Smooth muscle cell (in vitro differentiated cells): ENCODE results near the gene NAPSA. TPM values are rescaled to one million over a fixed set of nuclear protein-coding genes. Genes with fewer than 3 reads are reported as not detected.

Source experiments
- DNase-seq: peaks from one replicate; lab custom pipeline; 2025; ENCODE audit not compliant: unreplicated experiment; lab: John Stamatoyannopoulos, UW
- H2AFZ ChIP-seq: fragments of 200-600 bp; sonication (generic); 2 replicates; pipeline ENCODE4 v1.6.0; 2016; ENCODE audit warnings: antibody characterized with exemption, low read depth, mild to moderate bottlenecking
- H3F3A ChIP-seq: fragments of 200-600 bp; sonication (generic); 2 replicates; pipeline ENCODE4 v1.6.0; 2017; ENCODE audit warnings: antibody characterized with exemption, low read depth
- H3K27ac ChIP-seq: fragments of 200-600 bp; sonication (generic); 2 replicates; pipeline ENCODE4 v1.5.1; 2016; ENCODE audit warnings: low read depth, mild to moderate bottlenecking
- H3K27me3 ChIP-seq: fragments of 200-600 bp; sonication (generic); 2 replicates; pipeline ENCODE4 v1.6.1; 2016; ENCODE audit warnings: low read depth, mild to moderate bottlenecking
- H3K36me3 ChIP-seq: fragments of 200-600 bp; sonication (generic); 2 replicates; pipeline ENCODE4 v1.5.1; 2016; ENCODE audit warnings: low read depth
- H3K4me1 ChIP-seq: fragments of 200-600 bp; sonication (generic); 2 replicates; pipeline ENCODE4 v1.5.1; 2016; ENCODE audit warnings: low read depth
- H3K4me2 ChIP-seq: fragments of 200-600 bp; sonication (generic); 2 replicates; pipeline ENCODE4 v1.6.0; 2016; ENCODE audit warnings: mild to moderate bottlenecking
- H3K4me3 ChIP-seq: fragments of 200-600 bp; sonication (generic); 2 replicates; pipeline ENCODE4 v1.5.1; 2016; ENCODE audit warnings: mild to moderate bottlenecking
- H3K79me2 ChIP-seq: fragments of 200-600 bp; sonication (generic); 2 replicates; pipeline ENCODE4 v1.6.0; 2016; ENCODE audit warnings: low read depth, mild to moderate bottlenecking
- H3K9ac ChIP-seq: fragments of 200-600 bp; sonication (generic); 2 replicates; pipeline ENCODE4 v1.6.0; 2016; ENCODE audit warnings: low read depth
- H3K9me3 ChIP-seq: fragments of 200-600 bp; sonication (generic); replicated peaks from 2 replicates; pipeline ENCODE4 v1.5.1; 2016; ENCODE audit warnings: low read depth
- H4K20me1 ChIP-seq: fragments of 200-600 bp; sonication (generic); 2 replicates; pipeline ENCODE4 v1.6.0; 2016; ENCODE audit warnings: low read depth
- CTCF ChIP-seq: fragments of 200-600 bp; sonication (generic); IDR thresholded peaks from 2 replicates; pipeline ENCODE4 v1.5.1; 2017; ENCODE audit warnings: borderline replicate concordance, mild to moderate bottlenecking, antibody characterized with exemption; ENCODE audit not compliant: insufficient read depth, poor library complexity, severe bottlenecking
- WGBS: methylation state at CpG from one replicate; pipeline ENCODE4 v1.1.7; 2016; ENCODE audit warnings: low lambda C conversion rate; 5-methylcytosine and 5-hydroxymethylcytosine counted together
- polyA plus RNA-seq: library from polyadenylated mRNA; unstranded; fragments of >200 nt; fragmentation: Nextera tagmentation; extraction: Ambion mirVana; gene quantifications from 2 replicates; pipeline ENCODE4 v1.2.1, GENCODE V29; 2016
- total RNA-seq: library from RNA; depleted of rRNA; stranded (reverse); fragments of >200 nt; gene quantifications from 2 replicates; pipeline ENCODE4 v1.2.3, GENCODE V29; 2014

Gene NAPSA
- total and polyA plus RNA-seq, 2 experiments from 2014 or later: 0.27 to 0.65 TPM

DNA sequence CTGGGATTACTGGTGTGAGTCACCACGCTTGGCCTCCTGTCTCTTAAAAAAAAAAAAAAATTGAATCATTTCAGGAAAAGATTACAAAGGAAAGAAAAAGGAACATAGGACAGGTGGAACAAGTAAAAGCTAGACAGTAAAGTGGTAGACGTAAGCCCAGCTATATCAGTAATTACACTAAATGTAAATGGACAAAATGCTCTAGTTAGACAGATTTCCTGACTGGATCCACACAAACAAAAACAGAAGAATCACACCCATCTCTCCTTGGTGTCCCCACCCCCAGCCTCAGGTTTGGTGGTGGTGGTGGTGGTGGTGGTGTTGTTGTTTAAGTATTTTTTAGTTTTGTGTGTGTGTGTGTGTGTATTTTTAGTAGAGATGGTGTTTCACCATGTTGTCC, 47.0 kb upstream of the NAPSA start:
- Histone ChIP-seq H3K9me3 (no peaks in the 10 kb centered on the region), H3K27ac (no peak overlapping the region), H3K4me3 (no peak overlapping the region), H3K9ac (no peak overlapping the region), H3F3A (no peaks in the 10 kb centered on the region), H3K4me1 (no peaks in the 10 kb centered on the region), H3K4me2 (no peak overlapping the region), H3K27me3 (no peaks in the 10 kb centered on the region), H3K36me3 (no peaks in the 10 kb centered on the region), H2AFZ (no peak overlapping the region), H3K79me2 (no peaks in the 10 kb centered on the region), H4K20me1 (no peaks in the 10 kb centered on the region)
- no peak for TF ChIP-seq CTCF
- DNase-seq: no peak
- 87% methylated on average over 2 of the region's 2 CpGs for WGBS

DNA sequence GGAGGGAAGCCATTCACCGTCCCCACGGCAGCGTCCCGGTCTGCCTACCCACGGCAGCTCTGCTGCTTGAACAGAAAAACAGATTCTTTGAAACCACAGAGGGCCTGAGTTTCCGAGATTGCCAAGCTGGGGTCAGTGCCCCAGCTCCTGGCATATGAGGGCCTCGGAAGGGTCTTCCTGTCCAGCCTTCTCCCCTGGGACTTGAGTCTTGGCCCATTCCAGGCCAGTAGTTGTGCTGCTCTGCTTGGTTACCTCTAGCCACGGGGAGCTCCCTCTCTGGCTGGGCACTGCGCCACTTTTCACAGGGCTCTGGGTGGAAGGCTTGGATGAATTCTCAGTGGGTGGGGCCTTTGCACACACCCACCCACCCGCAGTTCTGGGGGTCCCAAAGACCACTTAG, 44.7 kb upstream of the NAPSA start:
- 99% methylated on average over 10 of the region's 10 CpGs for WGBS
- no peak for DNase-seq
- no peaks in the 10 kb centered on the region for H4K20me1 ChIP-seq
- H3K9me3 ChIP-seq: no peaks in the 10 kb centered on the region
- H3K4me2 ChIP-seq: no peak overlapping the region
- no peak overlapping the region for H2AFZ ChIP-seq
- H3K4me1 ChIP-seq: no peaks in the 10 kb centered on the region
- H3K4me3 ChIP-seq: no peak overlapping the region
- H3K27ac ChIP-seq: no peak overlapping the region
- no peak for TF ChIP-seq CTCF
- H3K9ac ChIP-seq: no peak overlapping the region
- no peaks in the 10 kb centered on the region for H3F3A ChIP-seq
- H3K36me3 ChIP-seq: no peaks in the 10 kb centered on the region
- H3K79me2 ChIP-seq: no peaks in the 10 kb centered on the region
- H3K27me3 ChIP-seq: no peaks in the 10 kb centered on the region

DNA sequence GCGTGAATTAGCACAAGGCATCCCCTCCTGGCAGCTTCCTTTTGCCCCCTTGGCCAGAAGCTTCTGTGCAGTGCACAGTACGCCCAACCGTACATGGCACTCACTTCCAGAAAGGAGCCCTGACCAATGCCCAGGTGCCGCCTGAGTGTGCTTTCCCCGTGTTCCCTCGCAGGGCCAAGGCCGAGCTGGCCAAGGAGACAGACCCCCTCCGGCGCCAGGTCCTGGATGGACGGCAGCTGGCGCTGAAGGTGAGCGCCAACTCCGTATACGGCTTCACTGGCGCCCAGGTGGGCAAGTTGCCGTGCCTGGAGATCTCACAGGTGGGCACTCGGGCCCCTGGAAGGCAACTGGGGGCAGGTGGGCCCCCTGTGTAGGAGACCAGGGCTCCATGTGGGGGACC, 43.9 kb upstream of the NAPSA start:
- DNase-seq: no peak
- Histone ChIP-seq H3K4me1 (no peaks in the 10 kb centered on the region), H4K20me1 (no peaks in the 10 kb centered on the region), H3K79me2 (no peaks in the 10 kb centered on the region), H3K27ac (no peak overlapping the region), H2AFZ (no peak overlapping the region), H3K4me3 (no peak overlapping the region), H3K9me3 (no peaks in the 10 kb centered on the region), H3F3A (no peaks in the 10 kb centered on the region), H3K27me3 (no peaks in the 10 kb centered on the region), H3K9ac (no peak overlapping the region), H3K4me2 (no peak overlapping the region), H3K36me3 (no peaks in the 10 kb centered on the region)
- no peak for TF ChIP-seq CTCF
- 94% methylated on average over 17 of the region's 17 CpGs for WGBS

DNA sequence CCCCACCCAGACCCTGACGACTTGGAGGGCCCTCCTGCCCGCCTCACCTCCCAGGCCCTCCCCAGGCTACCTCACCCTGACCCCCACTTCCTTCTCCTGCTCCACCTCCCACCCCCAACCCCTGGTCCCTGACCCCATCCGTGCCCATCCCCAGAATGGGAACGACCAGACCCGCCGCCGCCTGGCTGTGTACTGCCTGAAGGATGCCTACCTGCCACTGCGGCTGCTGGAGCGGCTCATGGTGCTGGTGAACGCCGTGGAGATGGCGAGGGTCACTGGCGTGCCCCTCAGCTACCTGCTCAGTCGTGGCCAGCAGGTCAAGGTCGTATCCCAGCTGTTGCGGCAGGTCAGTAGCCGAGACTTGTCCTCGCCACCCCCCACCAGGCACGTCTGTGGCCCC, 41.4 kb upstream of the NAPSA start:
- WGBS: 99% methylated on average over 18 of the region's 19 CpGs

More for the DNA sequence above, 41.4 kb upstream of the NAPSA start:
- no peaks in the 10 kb centered on the region for H4K20me1 ChIP-seq
- H3K36me3 ChIP-seq: no peaks in the 10 kb centered on the region
- TF ChIP-seq CTCF: no peak
- H3K27me3 ChIP-seq: no peaks in the 10 kb centered on the region
- DNase-seq: no peak
- H2AFZ ChIP-seq: no peak overlapping the region
- no peak overlapping the region for H3K9ac ChIP-seq
- no peak overlapping the region for H3K4me3 ChIP-seq
- H3K4me1 ChIP-seq: no peaks in the 10 kb centered on the region
- no peak overlapping the region for H3K27ac ChIP-seq
- H3F3A ChIP-seq: no peaks in the 10 kb centered on the region
- no peaks in the 10 kb centered on the region for H3K79me2 ChIP-seq
- H3K4me2 ChIP-seq: no peak overlapping the region
- no peaks in the 10 kb centered on the region for H3K9me3 ChIP-seq
